Measurements from ENCODE around the gene HCN2. TPM values are rescaled to one million over a fixed set of nuclear protein-coding genes. Genes with fewer than 3 reads are reported as not detected.

The HCN2 gene
- total RNA-seq, 1 experiment from 2014 or later, result 3.9 TPM

GRCh38 chr19:560121-560520 lies 29.6 kb upstream of the HCN2 start:
- TF ChIP-seq, protein P1, sequence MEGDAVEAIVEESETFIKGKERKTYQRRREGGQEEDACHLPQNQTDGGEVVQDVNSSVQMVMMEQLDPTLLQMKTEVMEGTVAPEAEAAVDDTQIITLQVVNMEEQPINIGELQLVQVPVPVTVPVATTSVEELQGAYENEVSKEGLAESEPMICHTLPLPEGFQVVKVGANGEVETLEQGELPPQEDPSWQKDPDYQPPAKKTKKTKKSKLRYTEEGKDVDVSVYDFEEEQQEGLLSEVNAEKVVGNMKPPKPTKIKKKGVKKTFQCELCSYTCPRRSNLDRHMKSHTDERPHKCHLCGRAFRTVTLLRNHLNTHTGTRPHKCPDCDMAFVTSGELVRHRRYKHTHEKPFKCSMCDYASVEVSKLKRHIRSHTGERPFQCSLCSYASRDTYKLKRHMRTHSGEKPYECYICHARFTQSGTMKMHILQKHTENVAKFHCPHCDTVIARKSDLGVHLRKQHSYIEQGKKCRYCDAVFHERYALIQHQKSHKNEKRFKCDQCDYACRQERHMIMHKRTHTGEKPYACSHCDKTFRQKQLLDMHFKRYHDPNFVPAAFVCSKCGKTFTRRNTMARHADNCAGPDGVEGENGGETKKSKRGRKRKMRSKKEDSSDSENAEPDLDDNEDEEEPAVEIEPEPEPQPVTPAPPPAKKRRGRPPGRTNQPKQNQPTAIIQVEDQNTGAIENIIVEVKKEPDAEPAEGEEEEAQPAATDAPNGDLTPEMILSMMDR (IDR thresholded peaks at IDR 0.05; ENCODE audit: insufficient read depth in 1 of 2, low read depth in 1 of 2, low read length in 1 of 2, severe bottlenecking in 1 of 2, unreplicated experiment in 1 of 2), result no peak
- Mint-ChIP-seq H3K4me3 (ENCODE audit: unreplicated experiment) (no peak overlapping the region), H3K36me3 (ENCODE audit: insufficient read depth, unreplicated experiment) (peaks cover 6% of the 10 kb centered on the region), H3K27ac (ENCODE audit: unreplicated experiment) (no peak overlapping the region), H3K9me3 (ENCODE audit: unreplicated experiment) (no peaks in the 10 kb centered on the region), H3K27me3 (ENCODE audit: insufficient read depth, unreplicated experiment) (no peaks in the 10 kb centered on the region), H3K4me1 (ENCODE audit: low read depth, unreplicated experiment) (no peaks in the 10 kb centered on the region)
- no peak for DNase-seq
- intact Hi-C loops (cut with micrococcal nuclease; ENCODE audit: unreplicated experiment), result no loop called here
- no peaks in the 10 kb centered on the region for H3K36me3 ChIP-seq (ENCODE audit: control insufficient read depth, insufficient read depth, low read length)
- ChIA-PET POLR2A (no interaction called here), CTCF (no interaction called here)
- no peak overlapping the region for H3K4me3 ChIP-seq (ENCODE audit: low read depth, low read length)
- no TSS peak for BruUV-seq (replicated peaks)
- no peaks in the 10 kb centered on the region for H3K9me3 ChIP-seq
- peaks cover 4% of the 10 kb centered on the region; the same call in 1 of the 2 replicates for H3K4me1 ChIP-seq
- H3K27me3 ChIP-seq (replicated peaks; ENCODE audit: control insufficient read depth, insufficient read depth, low read length), result no peaks in the 10 kb centered on the region

DNA sequence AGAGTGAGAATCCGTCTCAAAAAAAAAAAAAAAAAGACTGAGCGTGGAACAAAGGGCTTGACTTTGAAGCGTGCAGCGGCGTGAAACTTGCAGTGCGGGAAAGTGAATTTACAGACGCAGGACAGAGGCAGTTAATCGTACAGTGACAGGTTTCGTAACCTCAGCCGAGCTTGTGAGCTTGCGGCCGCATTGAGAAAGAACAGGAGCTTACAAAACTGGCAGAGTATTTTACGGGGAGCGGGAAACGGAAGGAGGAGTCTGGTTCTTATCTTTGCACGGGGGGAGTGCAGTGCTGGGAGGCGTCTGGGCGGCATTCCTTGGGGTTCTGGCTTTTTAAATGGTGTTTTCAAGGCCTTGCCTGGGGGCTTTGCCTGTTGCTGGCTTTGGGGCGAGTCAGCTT lies 23.3 kb upstream of the HCN2 start:
- POLR2A ChIA-PET, result interaction anchor here (0.6 to 0.7 kb wide), 2 partner anchors 9 to 42 kb away, joined by 4 to 6 read pairs; no protein-coding TSS in a partner anchor
- Mint-ChIP-seq H3K4me1 (ENCODE audit: low read depth, unreplicated experiment) (peaks cover 15% of the 10 kb centered on the region), H3K36me3 (ENCODE audit: insufficient read depth, unreplicated experiment) (peaks cover 24% of the 10 kb centered on the region), H3K4me3 (ENCODE audit: unreplicated experiment) (peak overlapping the region; percentile 54), H3K27ac (ENCODE audit: unreplicated experiment) (no peak overlapping the region), H3K9me3 (ENCODE audit: unreplicated experiment) (no peaks in the 10 kb centered on the region), H3K27me3 (ENCODE audit: insufficient read depth, unreplicated experiment) (no peaks in the 10 kb centered on the region)
- no TSS peak for BruUV-seq (replicated peaks)
- DNase-seq, result peak; percentile 61 to 70
- intact Hi-C loops (cut with micrococcal nuclease; ENCODE audit: unreplicated experiment), result no loop called here
- Histone ChIP-seq H3K27me3 (replicated peaks; ENCODE audit: control insufficient read depth, insufficient read depth, low read length) (no peaks in the 10 kb centered on the region), H3K9me3 (no peaks in the 10 kb centered on the region), H3K4me3 (ENCODE audit: low read depth, low read length) (no peak overlapping the region), H3K4me1 (peaks cover 5% of the 10 kb centered on the region; the same call in 1 of the 2 replicates), H3K36me3 (ENCODE audit: control insufficient read depth, insufficient read depth, low read length) (no peaks in the 10 kb centered on the region)
- TF ChIP-seq, protein P1 (IDR thresholded peaks at IDR 0.05; ENCODE audit: insufficient read depth in 1 of 2, low read depth in 1 of 2, low read length in 1 of 2, severe bottlenecking in 1 of 2, unreplicated experiment in 1 of 2), result no peak
- CTCF ChIA-PET, result interaction anchor here (0.6 kb wide), 2 partner anchors 24 to 51 kb away, joined by 3 to 8 read pairs; no protein-coding TSS in a partner anchor

DNA sequence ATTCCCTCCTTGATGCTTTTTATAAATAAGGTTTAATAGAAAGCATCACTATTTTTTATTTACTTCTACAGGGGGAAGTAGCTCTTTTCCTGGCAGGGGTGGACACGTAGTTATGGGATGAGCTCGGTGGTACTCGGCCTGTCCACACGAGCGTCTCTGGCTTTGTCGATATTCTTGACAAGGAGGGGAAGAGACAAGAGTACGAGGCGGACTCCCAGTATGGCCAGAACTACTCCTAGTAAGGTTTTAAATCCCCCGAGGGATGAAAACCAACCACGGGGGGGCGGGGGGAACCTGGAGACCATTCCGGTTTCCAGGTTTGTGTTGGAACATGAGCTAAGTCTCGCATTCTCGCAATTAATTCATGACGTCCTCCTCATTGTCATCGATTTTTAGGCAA lies 22.8 kb upstream of the HCN2 start:
- Mint-ChIP-seq H3K36me3 (ENCODE audit: insufficient read depth, unreplicated experiment) (peaks cover 28% of the 10 kb centered on the region), H3K27ac (ENCODE audit: unreplicated experiment) (no peak overlapping the region), H3K4me1 (ENCODE audit: low read depth, unreplicated experiment) (peaks cover 15% of the 10 kb centered on the region), H3K27me3 (ENCODE audit: insufficient read depth, unreplicated experiment) (no peaks in the 10 kb centered on the region), H3K9me3 (ENCODE audit: unreplicated experiment) (no peaks in the 10 kb centered on the region), H3K4me3 (ENCODE audit: unreplicated experiment) (peak overlapping the region; percentile 54)
- intact Hi-C loops (cut with micrococcal nuclease; ENCODE audit: unreplicated experiment), result no loop called here
- Histone ChIP-seq H3K27me3 (replicated peaks; ENCODE audit: control insufficient read depth, insufficient read depth, low read length) (no peaks in the 10 kb centered on the region), H3K9me3 (no peaks in the 10 kb centered on the region), H3K4me1 (peaks cover 5% of the 10 kb centered on the region; the same call in 1 of the 2 replicates), H3K4me3 (ENCODE audit: low read depth, low read length) (no peak overlapping the region), H3K36me3 (ENCODE audit: control insufficient read depth, insufficient read depth, low read length) (no peaks in the 10 kb centered on the region)
- no TSS peak for BruUV-seq (replicated peaks)
- POLR2A ChIA-PET, result interaction anchor here (0.5 kb wide), 1 partner anchor 434 kb away, joined by 3 read pairs; no protein-coding TSS in a partner anchor
- DNase-seq, result no peak
- CTCF ChIA-PET, result interaction anchor here (0.6 to 0.8 kb wide), 2 partner anchors 18 to 50 kb away, joined by 3 to 8 read pairs; no protein-coding TSS in a partner anchor
- TF ChIP-seq, protein P1 (IDR thresholded peaks at IDR 0.05; ENCODE audit: insufficient read depth in 1 of 2, low read depth in 1 of 2, low read length in 1 of 2, severe bottlenecking in 1 of 2, unreplicated experiment in 1 of 2), result no peak

All from Caco-2 (cell line).